NCI-H2029 treated with DMSO at 0.1 percent for 48 hours (cell line): ENCODE results near the gene KSR2.

Experiments
- DNase-seq: peaks from one replicate; lab custom pipeline; 2025; lab: John Stamatoyannopoulos, UW

The KSR2 gene

DNA sequence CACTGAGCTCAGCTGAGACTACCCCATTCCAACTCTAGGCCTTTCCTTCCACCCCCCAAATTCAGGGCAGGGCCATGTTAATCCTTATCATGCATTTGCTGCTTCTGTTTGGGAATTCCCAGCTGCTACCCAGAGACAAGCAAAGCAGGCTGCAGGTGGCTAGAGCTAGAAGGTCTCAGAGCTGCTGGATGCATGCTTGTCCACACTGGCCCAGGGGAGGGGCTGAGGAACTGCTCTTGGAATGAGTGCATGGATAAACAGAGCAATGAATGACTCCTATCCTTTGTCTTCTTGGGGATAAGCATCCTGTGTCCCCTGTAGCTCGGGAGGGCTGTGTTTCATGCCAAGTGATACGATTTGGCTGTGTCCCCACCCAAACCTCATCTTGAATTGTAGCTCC, 470.5 kb downstream of the KSR2 start:
- DNase-seq, result peak; percentile 73

DNA sequence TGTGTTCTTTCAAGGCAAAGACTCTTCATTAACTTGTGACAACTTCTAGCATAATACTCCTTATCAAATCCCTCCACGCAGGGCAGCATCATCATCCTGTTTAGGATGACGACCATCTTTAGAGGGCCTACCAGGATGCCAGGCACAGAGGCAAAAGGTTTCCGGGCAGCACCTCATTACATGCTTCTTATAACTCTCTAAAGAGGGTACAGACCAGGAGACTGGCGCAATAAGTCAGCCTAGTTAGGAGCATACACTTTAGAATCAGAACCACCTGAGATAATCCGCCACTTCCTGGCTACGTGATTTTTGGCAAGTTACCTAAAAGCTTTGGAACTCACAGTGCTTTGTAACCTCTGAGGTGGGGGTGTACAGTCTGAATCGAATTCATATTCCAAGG, 471.4 kb downstream of the KSR2 start:
- DNase-seq, result peak; percentile 49

DNA sequence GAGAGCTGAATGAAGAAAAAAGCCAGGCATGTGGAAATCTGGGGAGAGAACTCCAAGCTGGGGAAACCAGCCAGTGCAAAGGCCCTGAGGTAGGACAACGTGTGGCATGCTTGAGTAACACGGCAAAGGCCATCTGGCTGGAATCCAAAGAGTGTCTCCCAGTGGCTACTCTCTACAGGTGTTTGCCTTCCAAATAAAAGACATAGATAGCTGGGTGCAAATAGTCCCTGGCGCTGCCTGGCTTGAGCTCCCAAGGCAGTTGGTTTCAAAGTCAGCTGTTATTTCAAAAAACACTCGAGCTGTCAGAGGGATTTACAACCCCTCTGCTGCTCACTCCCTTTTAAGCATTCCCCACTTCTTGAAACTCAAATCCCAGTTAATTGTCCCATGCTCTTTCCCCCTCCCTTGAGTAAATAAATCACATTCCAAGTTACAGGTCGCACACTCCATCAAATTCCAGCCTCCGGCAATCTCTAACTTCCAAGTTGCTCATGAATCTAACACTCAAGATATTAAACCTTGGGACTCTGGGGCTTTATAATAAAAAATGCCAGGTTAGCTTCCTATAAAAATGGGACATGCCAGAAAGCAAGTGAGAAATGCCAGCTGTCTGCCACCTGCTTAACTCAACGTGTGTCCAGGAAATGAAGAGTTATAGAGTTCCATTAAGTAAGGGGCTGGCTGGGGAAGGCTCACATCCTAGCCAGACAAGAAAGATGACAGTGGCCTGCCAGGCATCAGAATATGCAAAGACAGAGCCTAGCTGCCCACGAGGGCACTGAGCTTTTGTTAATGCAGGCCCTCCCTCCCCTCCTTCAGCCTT, 473.7 kb downstream of the KSR2 start:
- DNase-seq, result peak; percentile 92

DNA sequence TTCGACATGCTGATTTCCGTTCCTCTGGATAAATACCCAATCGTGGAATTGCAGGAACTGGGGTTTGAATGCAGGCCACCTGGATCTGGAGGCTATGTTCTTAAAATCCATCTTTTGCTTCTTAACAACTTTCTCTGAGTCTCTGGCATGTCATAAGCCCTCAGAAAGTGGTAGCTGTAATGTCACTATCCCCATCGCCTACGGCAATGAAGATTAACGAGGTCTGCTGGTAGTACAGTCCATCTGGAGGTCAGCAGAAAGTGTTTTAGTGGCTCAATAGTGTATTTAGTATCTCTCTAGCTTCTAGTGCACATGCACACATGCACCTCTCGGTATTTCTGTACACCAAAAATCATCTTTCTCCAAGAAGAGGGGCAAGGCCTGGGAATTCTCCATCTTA, 477.1 kb downstream of the KSR2 start:
- DNase-seq, result no peak

DNA sequence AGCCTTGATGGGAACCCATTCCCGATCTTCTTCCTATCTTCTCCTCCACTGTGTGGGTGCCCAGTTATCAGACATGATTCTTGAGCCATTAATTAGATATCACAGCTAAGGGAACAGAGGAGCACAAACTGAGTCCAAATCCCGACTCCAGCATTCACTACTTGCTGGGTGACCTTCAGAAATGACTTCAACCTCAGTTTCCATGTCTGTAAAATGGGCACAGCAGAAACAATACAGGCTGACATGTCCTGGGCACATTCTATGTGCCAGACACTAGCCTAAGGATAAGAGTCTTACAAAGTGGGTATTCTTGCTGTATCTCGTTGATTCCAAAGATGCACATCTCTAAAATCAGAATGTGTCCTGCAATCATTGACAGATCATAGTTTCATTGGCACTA, 478.7 kb downstream of the KSR2 start:
- DNase-seq, result no peak

DNA sequence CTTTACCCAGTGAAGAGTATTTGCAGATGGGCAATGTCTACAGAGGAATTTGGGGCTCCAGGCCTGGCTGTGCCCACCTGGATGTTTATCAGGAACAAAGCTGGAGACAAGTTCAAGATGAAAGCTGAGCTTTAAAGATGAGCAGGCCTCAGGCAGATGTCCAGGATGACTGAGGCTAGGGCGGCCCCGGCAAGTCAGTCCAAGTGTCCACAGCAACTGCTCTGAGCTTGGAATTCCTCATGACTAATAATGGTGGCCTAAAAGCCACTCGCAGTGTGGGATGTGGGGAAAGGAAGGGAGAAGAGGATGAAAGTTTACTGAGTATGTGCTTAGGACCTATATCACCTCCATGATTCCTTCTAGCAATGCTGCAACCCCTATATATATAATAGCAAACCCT, 479.1 kb downstream of the KSR2 start:
- no peak for DNase-seq

DNA sequence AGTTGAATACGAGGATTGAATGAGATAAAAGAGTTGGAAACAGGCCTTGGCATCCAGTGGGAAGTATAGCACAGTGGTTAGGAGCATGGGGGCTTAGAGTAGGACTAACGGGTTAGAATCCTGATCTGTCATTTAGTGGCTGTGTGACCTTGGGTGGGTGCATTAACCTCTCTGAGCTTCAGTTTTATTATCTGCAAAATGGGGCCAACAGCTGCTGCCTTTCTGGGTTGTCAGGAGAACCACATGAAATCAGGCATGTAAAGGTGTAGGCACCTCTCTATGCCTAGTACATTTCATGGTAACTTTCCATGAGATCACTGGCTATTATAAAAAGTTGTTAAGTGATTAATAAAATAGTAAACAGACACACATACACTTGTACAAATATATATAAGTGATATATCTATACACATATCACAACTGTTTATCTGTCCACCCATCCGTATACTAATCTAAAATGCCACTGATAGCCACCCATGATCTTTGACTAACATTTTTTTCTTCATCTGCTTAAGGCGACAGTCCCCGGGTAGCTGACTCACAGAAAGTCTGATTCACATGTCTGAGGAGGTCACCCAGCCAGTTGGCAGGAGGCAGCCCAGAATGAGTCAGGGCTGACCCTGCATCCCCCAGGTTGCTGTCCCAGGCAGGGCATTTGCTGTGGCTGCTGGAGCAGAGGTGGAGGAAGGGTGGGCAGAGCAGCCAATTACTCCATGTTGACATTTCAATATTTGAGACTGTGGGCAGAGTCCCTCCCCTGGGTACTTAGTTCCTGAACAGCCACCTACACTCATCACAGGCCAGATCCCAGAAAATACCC, 481.7 kb downstream of the KSR2 start:
- no peak for DNase-seq

DNA sequence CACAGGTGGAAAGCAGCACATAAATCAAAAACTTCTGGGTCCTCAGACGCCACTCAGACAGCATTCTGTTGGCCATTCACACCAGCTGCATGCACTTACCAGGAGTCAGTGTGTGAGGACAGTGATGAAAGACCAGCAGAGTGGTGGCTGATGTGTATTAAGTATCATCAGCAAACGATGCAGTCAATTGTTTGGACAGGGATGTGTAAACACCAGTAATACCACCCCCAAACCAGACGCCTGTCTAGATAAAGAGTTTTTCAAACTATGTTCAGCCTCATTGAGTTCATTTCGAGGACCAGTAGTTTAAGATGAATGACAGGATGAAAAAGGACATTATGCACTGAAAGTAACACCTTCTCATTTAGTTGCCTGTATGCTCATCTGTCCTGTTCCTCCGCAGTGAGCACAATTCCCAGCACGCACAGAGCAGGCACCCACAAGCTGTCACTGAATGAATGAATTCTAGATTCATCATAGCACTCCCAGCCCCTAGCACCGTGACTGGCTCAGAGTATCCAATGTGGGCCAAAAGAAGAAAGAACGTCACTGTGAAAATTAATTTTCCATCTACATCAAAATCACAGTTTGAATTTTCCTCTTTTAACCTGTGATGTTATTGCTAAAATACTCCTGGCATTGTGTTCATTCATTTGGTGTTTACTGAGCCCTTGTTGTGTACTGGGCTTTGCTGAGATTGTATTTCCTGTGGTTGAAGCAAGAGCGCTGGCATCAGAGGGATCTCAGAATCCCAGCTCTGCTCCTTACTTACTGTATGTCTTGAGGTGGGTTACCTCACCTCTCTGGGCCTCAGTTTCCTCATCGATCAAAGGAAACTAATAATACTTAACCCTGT, 482.6 kb downstream of the KSR2 start:
- peak; percentile 98 for DNase-seq

DNA sequence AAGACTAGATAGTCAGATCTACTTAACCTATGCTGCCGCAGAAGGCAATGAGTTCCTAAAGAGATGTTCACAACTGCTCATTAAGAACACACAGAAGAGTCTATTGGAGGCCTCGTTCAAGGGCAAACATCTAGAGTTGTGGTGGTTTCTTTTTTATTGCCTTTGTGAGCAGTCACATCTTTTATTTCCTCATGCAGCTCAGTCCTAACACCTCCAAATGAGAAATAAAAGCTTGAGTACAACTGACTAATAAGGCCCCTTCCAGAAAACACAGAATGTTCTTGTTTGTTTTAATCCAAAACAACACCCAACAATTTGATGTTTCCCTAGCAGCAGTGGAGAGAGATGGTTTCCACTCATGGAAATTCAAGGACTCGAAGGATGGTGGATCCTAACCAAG, 483.9 kb downstream of the KSR2 start:
- peak; percentile 11 for DNase-seq

DNA sequence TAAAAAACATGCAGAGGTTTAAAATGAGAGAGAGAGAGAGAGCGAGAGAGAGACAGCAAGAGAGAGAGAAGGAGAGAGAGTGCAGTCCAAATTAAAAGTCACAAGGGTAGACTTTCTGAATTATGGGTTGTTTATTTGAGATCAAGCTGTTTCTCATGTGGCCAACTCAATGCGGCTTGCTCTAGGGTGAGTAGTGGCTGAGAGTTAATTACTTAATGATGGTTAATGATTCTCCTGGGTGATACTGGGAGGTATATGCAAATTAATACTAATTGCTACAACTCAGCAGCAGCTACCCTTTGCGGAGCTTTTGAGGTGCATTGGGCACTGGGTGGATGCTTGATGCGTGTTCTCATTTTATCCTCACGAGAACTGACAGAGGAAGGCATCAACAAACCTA, 485.3 kb downstream of the KSR2 start:
- DNase-seq, result no peak

DNA sequence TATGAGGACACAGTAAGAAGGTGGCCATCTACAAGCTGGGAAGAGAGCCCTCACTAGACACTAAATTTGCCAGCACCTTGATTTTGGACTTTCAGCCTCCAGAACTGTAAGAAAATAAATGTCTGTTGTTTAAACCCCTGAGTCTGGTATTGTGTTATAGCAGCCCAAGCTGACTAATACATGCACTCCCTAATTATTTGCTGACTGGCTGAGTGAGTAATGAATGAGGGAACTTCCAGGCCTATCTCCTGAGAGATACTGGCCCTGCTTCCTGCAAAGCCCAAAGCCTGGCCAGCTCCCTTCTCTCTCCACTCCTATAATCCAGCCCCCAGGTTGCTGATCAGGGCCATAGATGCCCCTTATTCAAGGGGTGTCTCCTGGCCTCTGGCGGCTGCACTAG, 487.3 kb downstream of the KSR2 start:
- no peak for DNase-seq

DNA sequence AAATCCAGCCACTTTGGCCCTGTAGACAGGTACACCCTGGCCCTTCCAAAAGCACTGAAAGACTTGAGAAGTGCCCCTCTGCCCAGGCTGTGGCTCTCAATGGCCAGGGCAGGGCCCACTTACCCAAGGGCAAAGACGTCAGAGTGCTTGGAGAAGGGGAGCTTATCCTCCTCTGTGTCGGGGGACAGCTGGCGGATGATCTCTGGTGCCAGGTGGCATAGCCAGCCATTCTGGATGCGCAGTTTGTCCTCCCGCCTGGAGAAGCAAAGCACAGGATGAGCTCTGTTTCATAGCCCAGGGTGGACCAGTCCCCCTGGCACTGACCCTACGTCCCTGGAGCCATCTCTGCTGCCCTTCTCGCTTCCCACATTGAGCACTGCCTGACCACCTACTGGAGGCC, 492.4 kb downstream of the KSR2 start:
- DNase-seq, result no peak

DNA sequence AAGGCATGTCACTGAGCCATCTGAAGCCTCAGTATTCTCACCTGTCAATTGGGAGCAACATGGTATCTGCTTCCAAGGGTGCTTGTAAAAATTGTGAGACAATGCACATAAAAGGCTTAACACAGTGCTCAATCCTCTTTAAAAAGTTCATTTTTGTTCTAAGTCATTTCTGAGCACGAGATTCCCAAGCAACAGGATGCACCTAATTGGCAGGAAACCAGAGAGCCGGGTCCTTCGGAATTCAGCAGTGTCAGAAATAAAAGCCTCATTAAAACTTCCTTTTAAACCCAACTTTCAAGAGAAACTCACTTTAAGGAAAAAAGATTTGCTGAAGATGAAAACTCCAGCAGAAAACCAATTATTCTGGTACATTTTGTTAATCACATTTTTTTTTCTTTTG, 494.9 kb downstream of the KSR2 start:
- no peak for DNase-seq

DNA sequence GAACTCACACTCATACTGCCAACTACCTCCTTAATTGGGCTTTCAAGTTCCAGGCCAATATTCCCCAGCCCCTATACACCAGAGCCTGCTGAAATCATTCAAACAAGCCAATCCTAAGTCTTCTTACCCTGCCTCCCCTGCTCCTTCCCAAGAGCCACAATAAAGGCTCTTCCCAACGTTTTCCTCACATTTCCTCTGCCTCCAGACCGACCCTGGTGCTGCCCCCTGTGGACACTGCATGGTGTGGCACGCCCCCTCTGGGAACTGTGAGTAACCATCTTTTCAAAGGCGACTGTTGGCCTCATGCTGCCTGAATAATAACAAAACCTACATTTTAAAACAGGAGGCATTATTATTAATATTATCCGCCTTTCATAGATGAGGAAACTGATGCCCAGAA, 495.8 kb downstream of the KSR2 start:
- no peak for DNase-seq

DNA sequence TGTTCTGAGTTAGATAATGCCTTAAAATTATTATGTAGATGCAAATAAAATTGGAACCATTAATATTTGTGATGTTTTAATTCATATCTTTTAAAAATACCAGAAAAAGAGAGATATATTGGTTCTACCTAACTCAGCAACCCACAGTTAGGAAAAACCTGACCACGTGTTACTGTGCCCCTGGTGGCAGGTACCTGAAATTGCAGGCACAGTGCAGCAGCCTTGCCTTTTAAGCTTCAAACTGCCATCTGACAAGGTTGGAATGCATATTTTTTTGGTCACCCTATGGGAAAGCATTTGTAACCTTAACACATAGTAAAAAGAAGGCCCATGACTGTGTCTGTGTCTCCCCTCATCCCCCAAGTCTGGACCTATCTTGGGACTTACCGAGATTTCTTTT, 498.0 kb downstream of the KSR2 start:
- DNase-seq, result no peak

DNA sequence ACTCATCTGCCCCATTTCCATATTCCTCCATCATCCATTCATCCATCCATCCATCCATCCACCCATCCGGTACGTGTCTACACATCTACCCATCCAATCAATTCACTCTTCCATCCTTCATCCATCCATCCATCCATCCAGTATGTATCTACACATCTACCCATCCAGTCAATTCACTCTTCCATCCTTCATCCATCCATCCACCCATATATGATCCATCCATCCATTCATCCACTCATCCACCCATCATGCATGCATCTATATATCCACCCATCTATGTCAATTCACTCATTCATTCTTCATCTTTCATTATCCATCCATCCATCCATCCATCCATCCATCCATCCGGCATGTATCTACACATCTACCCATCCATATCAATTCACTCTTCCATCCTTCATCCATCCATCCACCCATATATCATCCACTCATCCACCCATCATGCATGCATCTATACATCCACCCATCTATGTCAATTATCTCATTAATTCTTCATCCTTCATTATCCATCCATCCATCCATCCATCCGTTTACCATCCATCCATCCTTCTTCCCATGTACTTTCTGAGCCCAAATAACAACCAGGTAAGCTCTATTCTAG, 498.8 kb downstream of the KSR2 start:
- DNase-seq, result no peak

DNA sequence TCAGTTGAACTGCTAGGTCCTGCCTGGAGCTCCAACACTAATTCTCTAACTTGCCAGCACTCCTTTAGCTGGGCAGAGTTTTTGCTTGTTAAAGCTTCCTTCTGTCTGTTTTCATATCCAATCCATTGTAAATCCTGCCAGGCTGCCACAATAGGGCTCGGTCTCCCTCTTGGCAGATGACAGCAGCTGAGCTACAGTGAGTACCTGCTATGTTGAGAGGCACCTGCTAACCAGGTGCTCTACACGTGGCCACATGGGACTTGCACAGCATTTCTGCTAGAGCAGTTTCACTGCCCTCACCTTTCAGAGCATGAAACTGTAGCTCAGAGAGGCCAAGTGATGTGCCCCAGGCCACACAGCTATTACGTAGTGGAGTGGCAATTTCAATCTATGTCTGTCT, 500.8 kb downstream of the KSR2 start:
- peak; percentile 59 for DNase-seq

DNA sequence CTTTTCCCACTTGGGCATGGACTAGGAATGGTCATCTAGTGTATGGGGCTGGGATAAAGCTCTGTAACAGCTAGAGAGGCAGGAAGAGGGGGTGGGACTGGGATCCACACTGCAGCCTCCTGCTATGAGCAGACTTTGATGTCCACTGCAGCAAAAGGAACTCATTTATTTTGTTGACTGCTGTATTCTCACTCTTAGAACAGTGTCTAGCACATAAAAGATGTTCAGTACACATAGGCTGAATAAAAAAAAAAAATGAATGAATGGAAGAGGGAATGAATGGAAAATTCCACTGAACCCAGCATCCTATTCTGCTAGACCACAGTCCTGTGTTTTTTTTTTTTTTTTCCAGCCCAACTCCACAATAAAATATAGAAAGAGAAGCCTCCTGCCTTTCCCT, 501.2 kb downstream of the KSR2 start:
- no peak for DNase-seq

DNA sequence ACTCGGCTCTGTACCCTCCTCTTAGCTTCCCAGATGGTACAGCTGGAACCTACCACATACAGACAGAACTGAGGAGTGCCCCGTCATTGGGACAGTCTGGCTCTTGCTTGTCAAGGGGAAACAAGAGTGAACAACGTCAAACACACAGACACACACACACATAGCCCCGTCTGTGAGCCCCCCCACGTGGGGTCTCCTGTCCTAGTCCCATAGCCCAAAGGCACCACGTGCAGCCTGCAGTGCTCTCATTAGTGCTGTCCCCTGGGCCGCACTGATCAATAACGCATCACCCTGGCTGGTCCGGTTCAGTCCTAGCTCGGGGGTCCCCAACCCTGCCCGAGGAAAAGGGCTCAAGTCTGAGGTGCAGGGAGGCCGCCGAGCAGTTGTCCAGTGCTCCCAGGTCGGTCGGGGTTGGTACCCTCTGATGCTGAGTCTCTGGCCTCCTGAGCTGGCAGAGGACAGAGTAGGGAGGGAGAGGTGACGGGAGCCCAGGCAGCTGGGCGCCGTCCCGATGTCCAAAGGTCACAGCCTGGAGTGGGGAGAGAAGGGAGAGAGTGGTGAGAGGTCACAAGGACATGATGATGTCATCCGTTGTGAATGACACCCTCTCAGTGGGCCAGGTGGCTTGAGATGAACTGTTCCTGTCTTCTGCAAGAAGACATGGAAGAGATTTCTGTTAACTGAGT, 502.0 kb downstream of the KSR2 start:
- DNase-seq, result no peak

DNA sequence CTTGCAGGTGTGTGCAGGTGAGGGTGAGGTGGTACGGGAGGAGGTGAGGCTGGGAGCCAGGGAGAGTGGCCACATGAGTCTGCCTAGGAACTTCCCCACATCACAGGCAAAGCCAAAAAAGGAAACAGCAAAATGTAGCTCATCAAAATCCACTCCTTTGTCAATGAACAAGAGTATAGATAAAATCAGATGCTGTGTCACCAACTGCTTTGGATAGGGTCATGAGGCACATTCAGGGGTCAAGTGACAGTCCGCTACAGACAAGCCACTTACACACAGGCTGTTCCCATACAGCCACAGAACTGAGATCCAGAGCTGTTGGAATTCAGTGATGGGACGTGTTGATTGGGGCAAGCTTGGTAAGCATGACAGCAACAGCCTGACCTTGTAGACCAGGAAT, 507.1 kb downstream of the KSR2 start:
- no peak for DNase-seq

DNA sequence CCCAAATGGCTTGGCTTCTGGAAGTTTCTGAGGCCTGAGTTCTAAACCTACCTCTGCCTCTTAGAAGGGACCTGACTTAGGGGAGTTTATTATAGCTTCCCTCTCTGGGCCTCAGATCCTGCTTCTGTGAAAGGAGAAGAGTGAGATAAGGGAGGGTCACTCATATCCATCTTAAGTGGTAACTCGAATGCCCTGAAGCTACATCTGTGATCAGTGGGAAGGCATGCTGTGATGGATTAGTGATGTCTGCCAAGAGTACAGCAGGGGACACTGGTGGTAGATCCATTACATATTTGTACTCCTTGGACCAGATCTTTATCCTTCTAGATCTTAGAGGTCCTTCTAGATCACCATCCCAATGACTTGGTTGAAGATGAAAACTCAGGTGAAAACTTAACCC, 509.6 kb downstream of the KSR2 start:
- DNase-seq, result no peak

DNA sequence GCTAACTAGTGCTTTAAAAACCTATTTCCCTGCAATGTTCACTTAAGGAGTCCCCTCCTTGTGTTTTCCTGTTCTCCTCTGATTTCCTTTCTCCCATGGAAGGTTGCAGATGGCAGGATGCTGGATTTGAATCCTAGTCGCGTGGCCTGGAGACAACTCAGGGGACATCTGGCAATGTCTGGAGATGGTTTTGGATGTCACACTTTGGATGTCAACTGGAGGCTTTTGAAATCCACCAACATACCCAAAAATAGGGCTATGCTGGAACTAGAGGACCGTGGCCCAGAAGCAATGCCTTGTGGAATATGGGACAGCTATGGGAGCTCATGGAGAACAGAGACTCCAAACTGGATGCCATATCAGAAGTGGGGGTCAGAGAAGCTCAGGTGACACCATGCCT, 511.6 kb downstream of the KSR2 start:
- DNase-seq, result no peak
